ENCODE results near the gene CUEDC1. TPM values are rescaled to one million over a fixed set of nuclear protein-coding genes. Genes with fewer than 3 reads are reported as not detected.

CUEDC1 gene
- total RNA-seq, 8 experiments from 2014 or later = 6.9 to 37.4 (median 16.3) TPM

- in situ Hi-C loops (cut with MboI; ENCODE audit: low pct_unique_long_range_greater_than_20kb in 2 of 9, low sequenced_read_pairs in 9 of 9, unreplicated experiment in 9 of 9) = loop anchor here in 3 of 9 experiments (10.0 to 25.0 kb wide), 3 partner anchors 109 to 119 kb away; partner anchors contain the start of gene VEZF1 (in 2 of the 3)
- ATAC-seq (replicated peaks in 6 of 8) = no peak
- Histone ChIP-seq H3K27ac (peak overlapping the region in 1 of 2 donors; percentile 96), H3K4me3 (no peak overlapping the region), H3K4me1 (replicated peaks in 1 of 2) (peaks cover 41 to 55% of the 10 kb centered on the region in 2 donors)
- 71 to 100% (median 86%) methylated on average over 1 to 8 of the region's 15 CpGs; no CpG with 5 or more reads in 3 of the 10 experiments for WGBS, 10 experiments
Measured at GRCh38 chr17:57876023-57876865, 79.0 kb downstream of the CUEDC1 start.

GRCh38 chr17:57875290-57876022, 79.8 kb downstream of the CUEDC1 start:
- Histone ChIP-seq H3K27ac (peak overlapping the region; percentile 83 to 96), H3K4me1 (replicated peaks in 1 of 2) (peaks cover 37 to 48% of the 10 kb centered on the region in 2 donors)

GRCh38 chr17:57874434-57875289, 80.5 kb downstream of the CUEDC1 start:
- 0 to 83% (median 10%) methylated on average over 1 to 3 of the region's 33 CpGs; no CpG with 5 or more reads in 4 of the 10 experiments for WGBS, 10 experiments
- Histone ChIP-seq H3K27ac (peak overlapping the region; percentile 86 to 96), H3K4me3 (no peak overlapping the region), H3K4me1 (replicated peaks in 1 of 2) (peaks cover 40 to 50% of the 10 kb centered on the region in 2 donors)
- in situ Hi-C loops (cut with MboI; ENCODE audit: low pct_unique_long_range_greater_than_20kb in 2 of 9, low sequenced_read_pairs in 9 of 9, unreplicated experiment in 9 of 9) = loop anchor here in 6 of 9 experiments (10.0 to 25.0 kb wide), 4 partner anchors 110 to 238 kb away; partner anchors contain the start of gene VEZF1 (in 3 of the 6)
- peak; percentile 42 to 83 (median 80) for ATAC-seq (replicated peaks in 6 of 8)

More at GRCh38 chr17:57875290-57876022, 79.8 kb downstream of the CUEDC1 start:
- no peak overlapping the region for H3K4me3 ChIP-seq
- peak; percentile 74 to 90 (median 78) for ATAC-seq (replicated peaks in 6 of 8)
- 0 to 80% (median 10%) methylated on average over 1 to 6 of the region's 10 CpGs; no CpG with 5 or more reads in 3 of the 10 experiments for WGBS, 10 experiments
- in situ Hi-C loops (cut with MboI; ENCODE audit: low pct_unique_long_range_greater_than_20kb in 2 of 9, low sequenced_read_pairs in 9 of 9, unreplicated experiment in 9 of 9) = loop anchor here in 3 of 9 experiments (10.0 to 25.0 kb wide), 3 partner anchors 109 to 119 kb away; partner anchors contain the start of gene VEZF1 (in 2 of the 3)

- Histone ChIP-seq H3K4me1 (replicated peaks in 1 of 2) (peaks cover 40 to 44% of the 10 kb centered on the region in 2 donors), H3K4me3 (no peak overlapping the region), H3K27ac (peak overlapping the region; percentile 86 to 96)
- 51 to 80% (median 60%) methylated on average over 1 to 6 of the region's 7 CpGs; no CpG with 5 or more reads in 7 of the 10 experiments for WGBS, 10 experiments
- in situ Hi-C loops (cut with MboI; ENCODE audit: low pct_unique_long_range_greater_than_20kb in 2 of 9, low sequenced_read_pairs in 9 of 9, unreplicated experiment in 9 of 9) = loop anchor here in 5 of 9 experiments (10.0 to 25.0 kb wide), 4 partner anchors 111 to 238 kb away; partner anchors contain the start of gene VEZF1 (in 2 of the 5)
- no peak for ATAC-seq (replicated peaks in 6 of 8)
Measured at GRCh38 chr17:57874058-57874419, 81.2 kb downstream of the CUEDC1 start.

GRCh38 chr17:57873261-57874057, 81.8 kb downstream of the CUEDC1 start:
- peak overlapping the region; percentile 86 to 96 for H3K27ac ChIP-seq
- ATAC-seq (replicated peaks in 6 of 8) = no peak
- 87 to 100% (median 95%) methylated on average over 1 to 6 of the region's 16 CpGs; no CpG with 5 or more reads in 2 of the 10 experiments for WGBS, 10 experiments
- H3K4me3 ChIP-seq = no peak overlapping the region
- in situ Hi-C loops (cut with MboI; ENCODE audit: low pct_unique_long_range_greater_than_20kb in 2 of 9, low sequenced_read_pairs in 9 of 9, unreplicated experiment in 9 of 9) = loop anchor here in 5 of 9 experiments (10.0 to 25.0 kb wide), 4 partner anchors 111 to 239 kb away; partner anchors contain the start of gene VEZF1 (in 2 of the 5)
- peaks cover 45% of the 10 kb centered on the region in 2 donors for H3K4me1 ChIP-seq (replicated peaks in 1 of 2)

GRCh38 chr17:57872536-57872935, 82.7 kb downstream of the CUEDC1 start:
- 96 to 100% (median 100%) methylated on average over 1 to 14 of the region's 14 CpGs; no CpG with 5 or more reads in 5 of the 10 experiments for WGBS, 10 experiments
- in situ Hi-C loops (cut with MboI; ENCODE audit: low pct_unique_long_range_greater_than_20kb in 2 of 9, low sequenced_read_pairs in 9 of 9, unreplicated experiment in 9 of 9) = loop anchor here in 5 of 9 experiments (10.0 to 25.0 kb wide), 4 partner anchors 112 to 240 kb away; partner anchors contain the start of gene VEZF1 (in 2 of the 5)
- peaks cover 46 to 51% of the 10 kb centered on the region in 2 donors for H3K4me1 ChIP-seq (replicated peaks in 1 of 2)
- H3K27ac ChIP-seq = no peak overlapping the region
- no peak for ATAC-seq (replicated peaks in 6 of 8)
- no peak overlapping the region for H3K4me3 ChIP-seq

GRCh38 chr17:57871863-57872262, 83.3 kb downstream of the CUEDC1 start:
- in situ Hi-C loops (cut with MboI; ENCODE audit: low pct_unique_long_range_greater_than_20kb in 2 of 9, low sequenced_read_pairs in 9 of 9, unreplicated experiment in 9 of 9) = loop anchor here in 5 of 9 experiments (10.0 to 25.0 kb wide), 4 partner anchors 113 to 240 kb away; partner anchors contain the start of gene VEZF1 (in 2 of the 5)
- no peak overlapping the region for H3K4me3 ChIP-seq
- 59 to 100% (median 90%) methylated on average over 1 to 6 of the region's 8 CpGs; no CpG with 5 or more reads in 5 of the 10 experiments for WGBS, 10 experiments
- H3K4me1 ChIP-seq (replicated peaks in 1 of 2) = peaks cover 46 to 51% of the 10 kb centered on the region in 2 donors
- ATAC-seq (replicated peaks in 6 of 8) = no peak
- H3K27ac ChIP-seq = no peak overlapping the region

GRCh38 chr17:57871155-57871554, 84.1 kb downstream of the CUEDC1 start:
- peaks cover 41 to 49% of the 10 kb centered on the region in 2 donors for H3K4me1 ChIP-seq (replicated peaks in 1 of 2)
- 40 to 100% (median 90%) methylated on average over 1 to 6 of the region's 7 CpGs; no CpG with 5 or more reads in 3 of the 10 experiments for WGBS, 10 experiments
- no peak overlapping the region for H3K27ac ChIP-seq
- H3K4me3 ChIP-seq = no peak overlapping the region
- ATAC-seq (replicated peaks in 6 of 8) = no peak
- in situ Hi-C loops (cut with MboI; ENCODE audit: low pct_unique_long_range_greater_than_20kb in 2 of 9, low sequenced_read_pairs in 9 of 9, unreplicated experiment in 9 of 9) = loop anchor here in 5 of 9 experiments (10.0 to 25.0 kb wide), 4 partner anchors 114 to 241 kb away; partner anchors contain the start of gene VEZF1 (in 2 of the 5)

GRCh38 chr17:57870283-57870635, 85.0 kb downstream of the CUEDC1 start:
- Histone ChIP-seq H3K4me1 (replicated peaks in 1 of 2) (peaks cover 32 to 40% of the 10 kb centered on the region in 2 donors), H3K27ac (no peak overlapping the region), H3K4me3 (no peak overlapping the region)
- peak in 1 of 8 experiments; percentile 4 for ATAC-seq (replicated peaks in 6 of 8)
- in situ Hi-C loops (cut with MboI; ENCODE audit: low pct_unique_long_range_greater_than_20kb in 2 of 9, low sequenced_read_pairs in 9 of 9, unreplicated experiment in 9 of 9) = loop anchor here in 5 of 9 experiments (10.0 to 25.0 kb wide), 4 partner anchors 115 to 242 kb away; partner anchors contain the start of gene VEZF1 (in 2 of the 5)

GRCh38 chr17:57869617-57870282, 85.5 kb downstream of the CUEDC1 start:
- Histone ChIP-seq H3K4me1 (replicated peaks in 1 of 2) (peaks cover 27 to 35% of the 10 kb centered on the region in 2 donors), H3K4me3 (no peak overlapping the region), H3K27ac (no peak overlapping the region)
- WGBS, 10 experiments = 67 to 100% (median 95%) methylated on average over 1 to 4 of the region's 9 CpGs; no CpG with 5 or more reads in 4 of the 10 experiments
- in situ Hi-C loops (cut with MboI; ENCODE audit: low pct_unique_long_range_greater_than_20kb in 2 of 9, low sequenced_read_pairs in 9 of 9, unreplicated experiment in 9 of 9) = loop anchor here in 6 of 9 experiments (10.0 to 25.0 kb wide), 5 partner anchors 115 to 245 kb away; partner anchors contain the start of gene VEZF1 (in 2 of the 6)
- peak in 5 of 8 experiments; percentile 4 to 19 (median 17) for ATAC-seq (replicated peaks in 6 of 8)
